ENCODE data around the gene RHO. TPM values are rescaled to one million over a fixed set of nuclear protein-coding genes. Genes with fewer than 3 reads are reported as not detected.

Gene RHO
- total and polyA plus RNA-seq, 2 donors (not counting 1 experiment from before 2014, with no cell fraction given), result 0.10 TPM; not detected in 1

GRCh38 chr3:129532261-129532660, 3.8 kb downstream of the RHO start:
- intact Hi-C loops (cut with micrococcal nuclease), result no loop called here
- H3K9me3 Mint-ChIP-seq (ENCODE audit: insufficient read depth), result no peaks in the 10 kb centered on the region
- peaks cover 3% of the 10 kb centered on the region for H3K27me3 Mint-ChIP-seq
- Histone ChIP-seq H3K27ac (ENCODE audit: low read length in 2 of 2) (no peak overlapping the region), H3K4me3 (ENCODE audit: control extremely low read depth in 1 of 5, extremely low read depth in 1 of 5, insufficient read depth in 1 of 5, low read depth in 2 of 5, low read length in 4 of 5) (no peak overlapping the region), H3K9ac (ENCODE audit: low read length) (no peak overlapping the region), H3K27me3 (replicated peaks in 1 of 4; ENCODE audit: control extremely low read depth in 1 of 4, control insufficient read depth in 3 of 4, insufficient read depth in 4 of 4, low read length in 3 of 4) (peaks cover 0 to 2% (median 0%) of the 10 kb centered on the region in 4 experiments), H3K9me3 (ENCODE audit: control extremely low read depth in 1 of 3, control insufficient read depth in 2 of 3, insufficient read depth in 1 of 3, low read length in 2 of 3) (no peaks in the 10 kb centered on the region), H3K36me3 (replicated peaks in 1 of 2; ENCODE audit: control extremely low read depth in 1 of 2, control insufficient read depth in 1 of 2, extremely low read depth in 1 of 2, insufficient read depth in 2 of 2, low read length in 1 of 2) (no peaks in the 10 kb centered on the region), H3K79me2 (ENCODE audit: control insufficient read depth, insufficient read depth, low read length) (no peaks in the 10 kb centered on the region), H4K20me1 (ENCODE audit: control insufficient read depth, insufficient read depth, low read length, poor library complexity, severe bottlenecking) (no peaks in the 10 kb centered on the region), H2AFZ (ENCODE audit: insufficient read depth, low read depth, low read length, poor library complexity, severe bottlenecking) (no peak overlapping the region), H3K4me2 (replicated peaks; ENCODE audit: low read depth, low read length, poor library complexity, severe bottlenecking) (no peak overlapping the region), H3K4me1 (ENCODE audit: control insufficient read depth in 2 of 2, insufficient read depth in 2 of 2, low read length in 2 of 2) (peaks cover 0 to under 1% of the 10 kb centered on the region in 2 donors)
- no peak for ATAC-seq (ENCODE audit: low read depth)
- no peak for DNase-seq
- WGBS (ENCODE audit: insufficient coverage), result 97% methylated on average over 20 of the region's 20 CpGs
- H3K4me1 Mint-ChIP-seq, result peaks cover 2% of the 10 kb centered on the region
- no peak overlapping the region for H3K27ac Mint-ChIP-seq
- CTCF ChIA-PET, result no interaction called here
- POLR2A ChIA-PET, result no interaction called here
- no peak for TF ChIP-seq CTCF (IDR thresholded peaks at IDR 0.05)
- no peak for TF ChIP-seq EZH2 (IDR thresholded peaks at IDR 0.05; ENCODE audit: borderline replicate concordance, insufficient read depth, low read depth, low read length, poor library complexity, severe bottlenecking)
- no peak overlapping the region for H3K4me3 Mint-ChIP-seq

- no peak overlapping the region for H3K4me3 ChIP-seq (ENCODE audit: control extremely low read depth in 1 of 5, extremely low read depth in 1 of 5, insufficient read depth in 1 of 5, low read depth in 2 of 5, low read length in 4 of 5)
- Mint-ChIP-seq H3K27me3 (peaks cover 3% of the 10 kb centered on the region), H3K4me1 (no peaks in the 10 kb centered on the region), H3K4me3 (no peak overlapping the region), H3K27ac (no peak overlapping the region), H3K9me3 (ENCODE audit: insufficient read depth) (no peaks in the 10 kb centered on the region)
- WGBS (ENCODE audit: insufficient coverage), result 95% methylated on average over 13 of the region's 16 CpGs
- H2AFZ ChIP-seq (ENCODE audit: insufficient read depth, low read depth, low read length, poor library complexity, severe bottlenecking), result no peak overlapping the region
- TF ChIP-seq CTCF (IDR thresholded peaks at IDR 0.05), result no peak
- ChIA-PET CTCF (no interaction called here), POLR2A (no interaction called here)
- H3K4me1 ChIP-seq (ENCODE audit: control insufficient read depth in 2 of 2, insufficient read depth in 2 of 2, low read length in 2 of 2), result no peaks in the 10 kb centered on the region
- no peak overlapping the region for H3K4me2 ChIP-seq (replicated peaks; ENCODE audit: low read depth, low read length, poor library complexity, severe bottlenecking)
- H3K79me2 ChIP-seq (ENCODE audit: control insufficient read depth, insufficient read depth, low read length), result no peaks in the 10 kb centered on the region
- no peaks in the 10 kb centered on the region for H3K36me3 ChIP-seq (replicated peaks in 1 of 2; ENCODE audit: control extremely low read depth in 1 of 2, control insufficient read depth in 1 of 2, extremely low read depth in 1 of 2, insufficient read depth in 2 of 2, low read length in 1 of 2)
- H3K9me3 ChIP-seq (ENCODE audit: control extremely low read depth in 1 of 3, control insufficient read depth in 2 of 3, insufficient read depth in 1 of 3, low read length in 2 of 3), result no peaks in the 10 kb centered on the region
- DNase-seq (no peak), ATAC-seq (ENCODE audit: low read depth) (no peak)
- H3K27ac ChIP-seq (ENCODE audit: low read length in 2 of 2), result no peak overlapping the region
- peaks cover 0 to 2% (median 0%) of the 10 kb centered on the region in 4 experiments for H3K27me3 ChIP-seq (replicated peaks in 1 of 4; ENCODE audit: control extremely low read depth in 1 of 4, control insufficient read depth in 3 of 4, insufficient read depth in 4 of 4, low read length in 3 of 4)
- intact Hi-C loops (cut with micrococcal nuclease), result no loop called here
- H4K20me1 ChIP-seq (ENCODE audit: control insufficient read depth, insufficient read depth, low read length, poor library complexity, severe bottlenecking), result no peaks in the 10 kb centered on the region
- no peak overlapping the region for H3K9ac ChIP-seq (ENCODE audit: low read length)
Measured at GRCh38 chr3:129533406-129533805, 5.0 kb downstream of the RHO start.

Measured in B cell (primary cell).